WTC11 (cell line): ENCODE results near the gene EFCAB5. TPM values are rescaled to one million over a fixed set of nuclear protein-coding genes. Genes with fewer than 3 reads are reported as not detected.

Source experiments
- ATAC-seq: fragments of 200-7000 bp; cut with Tn5 transposase; 2 replicates; pipeline ENCODE4 v1.10.0; 2021; ENCODE audit warnings: mild to moderate bottlenecking, moderate library complexity
- Bru-seq: library from RNA; stranded (reverse); fragments of 400-500 nt; gene quantifications from one replicate; lab custom pipeline; 2021; lab: Mats Ljungman, UMichigan
- CTCF ChIA-PET: fragments of 300-600 bp; sonication (Branson Sonifier 250); formaldehyde crosslinking; loops from one replicate; lab custom pipeline; 2021; ENCODE audit warnings: antibody characterized with exemption; lab: Charles Lee
- POLR2A ChIA-PET: fragments of 350-600 bp; sonication (Branson Sonifier 250); formaldehyde crosslinking; loops from one replicate; lab custom pipeline; 2021; ENCODE audit warnings: antibody characterized with exemption; lab: Charles Lee
- DNase-seq: peaks from one replicate; pipeline ENCODE4 v3.0.0; 2021; ENCODE audit warnings: low spot score
- H3K27ac Mint-ChIP-seq: 2 replicates; pipeline ENCODE4 v1.8.0; 2021; ENCODE audit warnings: mixed read lengths
- H3K27me3 Mint-ChIP-seq: 2 replicates; pipeline ENCODE4 v1.8.0; 2021; ENCODE audit warnings: low read depth, mild to moderate bottlenecking, moderate library complexity, mixed read lengths
- H3K36me3 Mint-ChIP-seq: 2 replicates; pipeline ENCODE4 v1.8.0; 2021; ENCODE audit warnings: mixed read lengths
- H3K4me1 Mint-ChIP-seq: 2 replicates; pipeline ENCODE4 v1.8.0; 2022; ENCODE audit warnings: mixed read lengths
- H3K4me3 Mint-ChIP-seq: 2 replicates; pipeline ENCODE4 v1.8.0; 2021; ENCODE audit warnings: mild to moderate bottlenecking, moderate library complexity, mixed read lengths
- H3K9me3 Mint-ChIP-seq: 2 replicates; pipeline ENCODE4 v1.8.0; 2021; ENCODE audit warnings: mixed read lengths
- CTCF ChIP-seq: fragments of 200-600 bp; IDR thresholded peaks from 2 replicates; pipeline ENCODE4 v1.8.0; 2022; ENCODE audit warnings: antibody characterized with exemption
- E2F4 ChIP-seq: sonication (generic); formaldehyde crosslinking; IDR thresholded peaks from 2 replicates; pipeline ENCODE4 v1.8.1; 2022; ENCODE audit warnings: low read depth, mild to moderate bottlenecking, moderate library complexity, missing genetic modification reagents, borderline replicate concordance
- FOXP4 ChIP-seq: sonication (generic); formaldehyde crosslinking; IDR thresholded peaks from 2 replicates; pipeline ENCODE4 v1.8.0; 2022; ENCODE audit warnings: mild to moderate bottlenecking, missing genetic modification reagents
- IRF1 ChIP-seq: sonication (generic); formaldehyde crosslinking; IDR thresholded peaks from 2 replicates; pipeline ENCODE4 v1.8.0; 2023; ENCODE audit warnings: missing genetic modification reagents
- JAZF1 ChIP-seq: fragments of 250-450 bp; sonication (Bioruptor Pico); IDR thresholded peaks from 2 replicates; pipeline ENCODE4 v1.9.0; 2021; ENCODE audit warnings: moderate library complexity, mild to moderate bottlenecking, inconsistent platforms
- KAT7 ChIP-seq: sonication (generic); formaldehyde crosslinking; IDR thresholded peaks from 2 replicates; pipeline ENCODE4 v1.8.1; 2023; ENCODE audit warnings: missing genetic modification reagents, mild to moderate bottlenecking, borderline replicate concordance
- MXD4 ChIP-seq: fragments of 250-450 bp; sonication (Bioruptor Pico); IDR thresholded peaks from 2 replicates; pipeline ENCODE4 v1.8.0; 2021; ENCODE audit warnings: mild to moderate bottlenecking, moderate library complexity, borderline replicate concordance
- MYBL2 ChIP-seq: sonication (generic); formaldehyde crosslinking; IDR thresholded peaks from 2 replicates; pipeline ENCODE4 v1.8.1; 2023; ENCODE audit warnings: mild to moderate bottlenecking, moderate library complexity, missing genetic modification reagents
- NFATC4 ChIP-seq: fragments of 250-450 bp; sonication (Bioruptor Pico); IDR thresholded peaks from 2 replicates; pipeline ENCODE4 v1.9.0; 2021; ENCODE audit warnings: mild to moderate bottlenecking
- NR1H2 ChIP-seq: sonication (generic); formaldehyde crosslinking; IDR thresholded peaks from 2 replicates; pipeline ENCODE4 v1.9.0; 2021; ENCODE audit warnings: mild to moderate bottlenecking, moderate library complexity, missing genetic modification reagents
- OVOL2 ChIP-seq: fragments of 250-450 bp; sonication (Bioruptor Pico); IDR thresholded peaks from 2 replicates; pipeline ENCODE4 v1.9.0; 2021; ENCODE audit warnings: mild to moderate bottlenecking, borderline replicate concordance
- PREB ChIP-seq: sonication (generic); formaldehyde crosslinking; IDR thresholded peaks from 2 replicates; pipeline ENCODE4 v1.8.1; 2022; ENCODE audit warnings: mild to moderate bottlenecking, missing genetic modification reagents, moderate library complexity, borderline replicate concordance
- ZNF232 ChIP-seq: sonication (generic); formaldehyde crosslinking; IDR thresholded peaks from 2 replicates; pipeline ENCODE4 v1.8.0; 2022; ENCODE audit warnings: mild to moderate bottlenecking, missing genetic modification reagents
- ZNF416 ChIP-seq: fragments of 250-450 bp; sonication (Bioruptor Pico); IDR thresholded peaks from 2 replicates; pipeline ENCODE4 v1.9.0; 2021; ENCODE audit warnings: mild to moderate bottlenecking, inconsistent platforms
- ZNF512 ChIP-seq: sonication (generic); formaldehyde crosslinking; IDR thresholded peaks from 2 replicates; pipeline ENCODE4 v1.8.1; 2022; ENCODE audit warnings: missing genetic modification reagents, borderline replicate concordance
- long read RNA-seq, 3 experiments: library from RNA in 1 of 3; library from capped mRNA in 1 of 3; library from polyadenylated mRNA in 1 of 3; unstranded in 2 of 3; stranded (forward) in 1 of 3; transcript quantifications; one replicate each; pipeline ENCODE4 v2.0.0, GENCODE V29; 2021
- total RNA-seq: library from RNA; stranded (reverse); gene quantifications from 3 replicates; pipeline ENCODE4 v1.2.3, GENCODE V29; 2021
- TF ChIP-seq, protein P1 (sequence below): fragments of 250-450 bp; sonication (Bioruptor Pico); conservative IDR thresholded peaks from 2 replicates; pipeline ENCODE4 v1.9.0; 2021; ENCODE audit warnings: mild to moderate bottlenecking

EFCAB5 gene
- total RNA-seq (0.32 to 0.59 TPM (median 0.55 TPM) in 3 replicates), Bru-seq, nascent RNA (percentile 17 among the genes with signal in this experiment)
- long read RNA-seq, experiment 1: 0 reads
- long read RNA-seq, experiment 2, partial matches to known transcripts: 0 of 1 reads
- long read RNA-seq, experiment 2, other reads (novel, unspliced or antisense): 1 of 1 reads
- long read RNA-seq, experiment 3: 0 reads

DNA sequence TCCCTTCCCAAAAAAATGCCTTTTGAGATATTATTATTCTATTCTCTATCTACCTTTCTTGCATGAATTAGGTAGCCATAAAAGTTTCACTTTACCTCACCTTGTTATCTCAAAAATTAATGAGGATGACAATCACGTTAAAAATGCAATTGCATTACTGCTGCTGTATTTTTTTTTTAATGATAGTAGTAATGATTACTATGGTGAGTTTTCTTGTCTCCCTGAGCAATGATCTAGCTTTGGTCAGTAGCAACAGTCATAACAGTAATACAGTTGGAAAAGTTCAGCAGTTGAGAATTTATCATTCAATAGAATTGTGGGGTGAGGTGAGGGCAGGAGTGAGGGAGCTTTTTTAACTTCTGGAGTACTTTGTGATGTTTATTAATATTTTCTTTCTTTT, at the start of gene EFCAB5:
Gene EFCAB5 (plus strand): TSS at position 301 of the 400 bp plus-strand sequence. CDS start 163 bp downstream, outside the sequence.
- ChIA-PET CTCF (interaction anchor here (1.1 to 2.9 kb wide), 2 partner anchors 10 to 152 kb away, joined by 5 to 21 read pairs; partner anchors contain the start of gene SSH2), POLR2A (no interaction called here)
- Mint-ChIP-seq H3K27me3 (peaks cover 2% of the 10 kb centered on the region; the same call in 1 of the 2 replicates), H3K36me3 (no peaks in the 10 kb centered on the region), H3K4me3 (no peak within 1 kb of the TSS), H3K4me1 (no peaks in the 10 kb centered on the region), H3K9me3 (no peaks in the 10 kb centered on the region), H3K27ac (no peak within 1 kb of the TSS)
- TF ChIP-seq ZNF416 (CRISPR knock-in tag) (no peak), FOXP4 (CRISPR knock-in tag) (no peak), IRF1 (CRISPR knock-in tag) (no peak), CTCF (no peak), MYBL2 (CRISPR knock-in tag) (no peak), ZNF512 (CRISPR knock-in tag) (no peak), JAZF1 (no peak), ZNF232 (CRISPR knock-in tag) (no peak), KAT7 (CRISPR knock-in tag) (no peak), NR1H2 (no peak), E2F4 (CRISPR knock-in tag) (no peak), PREB (no peak), OVOL2 (CRISPR knock-in tag) (no peak), NFATC4 (CRISPR knock-in tag) (no peak), MXD4 (no peak)
- TF ChIP-seq, protein P1, sequence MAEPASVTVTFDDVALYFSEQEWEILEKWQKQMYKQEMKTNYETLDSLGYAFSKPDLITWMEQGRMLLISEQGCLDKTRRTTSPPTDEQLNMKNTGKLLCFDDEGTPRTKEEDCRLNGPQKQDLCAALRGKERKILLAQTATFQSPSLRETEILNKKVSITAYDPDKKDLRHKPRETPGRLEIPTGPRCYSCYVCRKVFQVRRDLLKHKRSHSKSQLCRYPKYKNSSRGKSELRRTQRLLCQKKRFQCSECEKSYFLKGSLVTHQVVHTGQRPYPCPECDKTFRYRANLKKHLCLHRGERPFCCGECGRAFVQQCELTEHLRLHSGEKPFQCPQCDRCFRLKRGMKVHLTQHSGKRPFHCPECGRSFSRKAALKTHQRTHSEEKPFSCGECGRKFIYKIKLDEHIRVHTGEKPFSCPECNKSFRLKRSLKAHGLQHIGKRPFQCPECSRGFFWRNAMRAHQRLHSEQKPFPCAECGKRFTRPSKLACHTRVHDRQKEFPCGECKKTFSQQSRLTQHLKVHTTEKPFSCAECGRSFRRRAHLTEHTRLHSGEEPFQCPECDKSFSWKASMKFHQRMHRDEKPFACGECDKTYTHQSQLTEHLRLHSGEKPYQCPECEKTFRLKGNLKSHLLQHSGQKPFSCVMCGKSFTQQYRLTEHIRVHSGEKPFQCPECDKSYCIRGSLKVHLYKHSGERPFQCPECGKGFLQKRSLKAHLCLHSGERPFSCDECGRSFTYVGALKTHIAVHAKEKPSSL: no peak
- DNase-seq: no peak
- ATAC-seq: no peak
